GM12864 (cell line): Measurements from ENCODE around the gene BFSP2.
"Not testable (repeated sequence)": the region's sequence is repeated elsewhere in the genome, so short reads cannot be mapped to it uniquely, and the experiment has no call there.

Experiments
- DNase-seq: peaks from one replicate; pipeline ENCODE4 v3.0.0-alpha.2; 2011; ENCODE audit warnings: low read depth
- H3K4me3 ChIP-seq: 2 replicates; pipeline ENCODE4 v1.5.1; 2011; ENCODE audit warnings: mild to moderate bottlenecking, low read depth, low read length, control low read depth
- CTCF ChIP-seq: IDR thresholded peaks from 2 replicates; pipeline ENCODE4 v1.5.1; 2011; ENCODE audit warnings: low read depth, mild to moderate bottlenecking, moderate library complexity, low read length, control low read depth, inconsistent platforms; ENCODE audit errors: missing control alignments

BFSP2 gene

GRCh38 chr3:133468251-133468721, 68.4 kb downstream of the BFSP2 start:
- H3K4me3 ChIP-seq: peak overlapping the region; percentile 31; the same call in 1 of the 2 replicates
- DNase-seq: no peak
- no peak for TF ChIP-seq CTCF

GRCh38 chr3:133469140-133469731, 69.4 kb downstream of the BFSP2 start:
- DNase-seq: no peak
- TF ChIP-seq CTCF: no peak
- no peak overlapping the region for H3K4me3 ChIP-seq

- no peak for TF ChIP-seq CTCF
- no peak overlapping the region for H3K4me3 ChIP-seq
- no peak for DNase-seq
Measured at GRCh38 chr3:133472242-133472641, 72.4 kb downstream of the BFSP2 start.

- no peak overlapping the region for H3K4me3 ChIP-seq
- no peak for DNase-seq
- TF ChIP-seq CTCF: no peak
Measured at GRCh38 chr3:133472889-133473288, 73.0 kb downstream of the BFSP2 start.

GRCh38 chr3:133473472-133474191, 73.8 kb downstream of the BFSP2 start:
- not testable (repeated sequence) for DNase-seq, H3K4me3 ChIP-seq

- H3K4me3 ChIP-seq: no peak overlapping the region
- DNase-seq: no peak
- TF ChIP-seq CTCF: no peak
Measured at GRCh38 chr3:133474251-133474801, 74.5 kb downstream of the BFSP2 start.

- H3K4me3 ChIP-seq: no peak overlapping the region; the same call in 1 of the 2 replicates
- DNase-seq: no peak
- no peak for TF ChIP-seq CTCF
Measured at GRCh38 chr3:133474817-133475216, 75.0 kb downstream of the BFSP2 start.
